HEK293T (cell line): ENCODE data around the gene KCNIP1.

Experiments used
- CTCF ChIA-PET: fragments of 350-600 bp; formaldehyde crosslinking; extraction: SDS; loops from one replicate; lab custom pipeline; 2021; ENCODE audit warnings: antibody characterized with exemption, inconsistent platforms; lab: Yijun Ruan, JAX
- POLR2A ChIA-PET: fragments of 350-600 bp; formaldehyde crosslinking; extraction: SDS; loops from one replicate; lab custom pipeline; 2020; ENCODE audit warnings: antibody characterized with exemption, inconsistent platforms; lab: Yijun Ruan, JAX
- DNase-seq: peaks from one replicate; pipeline ENCODE4 v3.0.0; 2012; ENCODE audit warnings: mixed read lengths; ENCODE audit errors: extremely low spot score
- ARNT ChIP-seq: fragments of 450-650 bp; IDR thresholded peaks from 2 replicates; pipeline ENCODE4 v1.6.1; 2017; ENCODE audit warnings: mild to moderate bottlenecking
- BHLHE40 ChIP-seq: fragments of 450-650 bp; IDR thresholded peaks from 2 replicates; pipeline ENCODE4 v1.6.1; 2016; ENCODE audit warnings: mild to moderate bottlenecking, moderate library complexity, borderline replicate concordance
- CTBP1 ChIP-seq: fragments of 450-650 bp; IDR thresholded peaks from 2 replicates; pipeline ENCODE4 v1.6.1; 2016; ENCODE audit warnings: borderline replicate concordance
- ELF4 ChIP-seq: fragments of 450-650 bp; IDR thresholded peaks from 2 replicates; pipeline ENCODE4 v1.6.1; 2017; ENCODE audit warnings: antibody characterized with exemption
- FOXA1 ChIP-seq: fragments of 450-650 bp; IDR thresholded peaks from 2 replicates; pipeline ENCODE4 v1.6.1; 2016; ENCODE audit warnings: mild to moderate bottlenecking
- FOXK2 ChIP-seq: fragments of 450-650 bp; IDR thresholded peaks from 2 replicates; pipeline ENCODE4 v1.6.1; 2016; ENCODE audit warnings: mild to moderate bottlenecking
- FOXM1 ChIP-seq: fragments of 450-650 bp; IDR thresholded peaks from 2 replicates; pipeline ENCODE4 v1.6.1; 2017; ENCODE audit warnings: mild to moderate bottlenecking, borderline replicate concordance
- HDGF ChIP-seq: fragments of 450-650 bp; IDR thresholded peaks from 2 replicates; pipeline ENCODE4 v1.6.1; 2017; ENCODE audit warnings: antibody characterized with exemption, borderline replicate concordance
- L3MBTL2 ChIP-seq: fragments of 450-650 bp; conservative IDR thresholded peaks from 2 replicates; pipeline ENCODE4 v1.6.1; 2016; ENCODE audit warnings: mild to moderate bottlenecking
- LEF1 ChIP-seq: fragments of 450-650 bp; IDR thresholded peaks from 2 replicates; pipeline ENCODE4 v1.6.1; 2017; ENCODE audit warnings: mild to moderate bottlenecking, borderline replicate concordance
- NFRKB ChIP-seq: fragments of 450-650 bp; IDR thresholded peaks from 2 replicates; pipeline ENCODE4 v1.6.1; 2016; ENCODE audit warnings: mild to moderate bottlenecking, moderate library complexity
- PKNOX1 ChIP-seq: fragments of 450-650 bp; IDR thresholded peaks from 2 replicates; pipeline ENCODE4 v1.6.1; 2016
- SP1 ChIP-seq: fragments of 450-650 bp; IDR thresholded peaks from 2 replicates; pipeline ENCODE4 v1.6.1; 2017
- SUZ12 ChIP-seq: fragments of 450-650 bp; IDR thresholded peaks from 2 replicates; pipeline ENCODE4 v1.6.1; 2016; ENCODE audit warnings: mild to moderate bottlenecking
- TARDBP ChIP-seq: fragments of 450-650 bp; IDR thresholded peaks from 2 replicates; pipeline ENCODE4 v1.6.1; 2016
- ZNF384 ChIP-seq: fragments of 450-650 bp; IDR thresholded peaks from 2 replicates; pipeline ENCODE4 v1.6.1; 2016

Gene KCNIP1

GRCh38 chr5:170584450-170585058, 80.7 kb downstream of the KCNIP1 start:
- POLR2A ChIA-PET, result no interaction called here
- DNase-seq, result no peak
- no peak for TF ChIP-seq ELF4
- TF ChIP-seq SP1, result no peak
- TF ChIP-seq PKNOX1, result no peak
- TF ChIP-seq NFRKB, result no peak
- TF ChIP-seq FOXA1, result no peak
- no peak for TF ChIP-seq ARNT
- TF ChIP-seq FOXM1, result no peak
- no peak for TF ChIP-seq ZNF384
- TF ChIP-seq HDGF, result no peak
- TF ChIP-seq L3MBTL2, result no peak
- TF ChIP-seq BHLHE40, result no peak
- no peak for TF ChIP-seq LEF1
- no peak for TF ChIP-seq TARDBP
- no peak for TF ChIP-seq SUZ12
- CTCF ChIA-PET, result no interaction called here

- CTCF ChIA-PET, result no interaction called here
- DNase-seq, result no peak
- POLR2A ChIA-PET, result interaction anchor here (0.8 kb wide), 1 partner anchor 11 kb away, joined by 3 read pairs; no protein-coding TSS in a partner anchor
- TF ChIP-seq SP1, result no peak
- TF ChIP-seq ARNT, result no peak
- TF ChIP-seq SUZ12, result no peak
- no peak for TF ChIP-seq L3MBTL2
- TF ChIP-seq FOXA1, result no peak
- no peak for TF ChIP-seq NFRKB
- TF ChIP-seq LEF1, result no peak
- no peak for TF ChIP-seq ELF4
- TF ChIP-seq ZNF384, result no peak
- TF ChIP-seq CTBP1, result no peak
- no peak for TF ChIP-seq TARDBP
- no peak for TF ChIP-seq PKNOX1
- no peak for TF ChIP-seq HDGF
- no peak for TF ChIP-seq FOXK2
- TF ChIP-seq FOXM1, result no peak
- TF ChIP-seq BHLHE40, result no peak
Observed at GRCh38 chr5:170585273-170585948, 81.6 kb downstream of the KCNIP1 start.

- ChIA-PET POLR2A (no interaction called here), CTCF (no interaction called here)
- no peak for DNase-seq
- TF ChIP-seq NFRKB (no peak), ZNF384 (no peak), BHLHE40 (no peak), LEF1 (no peak), FOXA1 (no peak), FOXK2 (no peak), ARNT (no peak), FOXM1 (no peak), TARDBP (no peak), ELF4 (no peak), PKNOX1 (no peak)
Observed at GRCh38 chr5:170587808-170588207, 84.0 kb downstream of the KCNIP1 start.

- ChIA-PET POLR2A (interaction anchor here (1.2 kb wide), 1 partner anchor 44 kb away, joined by 3 read pairs; no protein-coding TSS in a partner anchor), CTCF (no interaction called here)
- no peak for DNase-seq
- TF ChIP-seq SP1, result no peak
- TF ChIP-seq PKNOX1, result no peak
- TF ChIP-seq BHLHE40, result no peak
- TF ChIP-seq L3MBTL2, result no peak
- no peak for TF ChIP-seq TARDBP
- no peak for TF ChIP-seq ZNF384
- TF ChIP-seq NFRKB, result no peak
- no peak for TF ChIP-seq FOXK2
- TF ChIP-seq FOXA1, result no peak
- no peak for TF ChIP-seq FOXM1
- TF ChIP-seq ARNT, result no peak
Observed at GRCh38 chr5:170589643-170590042, 85.8 kb downstream of the KCNIP1 start.

GRCh38 chr5:170590566-170590965, 86.7 kb downstream of the KCNIP1 start:
- ChIA-PET POLR2A (interaction anchor here (1.2 kb wide), 1 partner anchor 43 kb away, joined by 3 read pairs; no protein-coding TSS in a partner anchor), CTCF (no interaction called here)
- no peak for DNase-seq
- no peak for TF ChIP-seq NFRKB
